NK-92 treated with Interleukin-12 subunit alpha and Interleukin-12 subunit beta, amount 100 ng/mL, for 24 hours (cell line): ENCODE measurements around the gene IL25.
"Not testable (repeated sequence)": the region's sequence is repeated elsewhere in the genome, so short reads cannot be mapped to it uniquely, and the experiment has no call there.

ENCODE experiments used
- DNase-seq: peaks from one replicate; lab custom pipeline; 2025; lab: John Stamatoyannopoulos, UW

The IL25 gene

GRCh38 chr14:23411563-23412525 is 39.2 kb downstream of the IL25 start:
- DNase-seq: no peak

- no peak for DNase-seq
Measured at GRCh38 chr14:23413681-23414080, 41.1 kb downstream of the IL25 start.

- no peak for DNase-seq
Measured at GRCh38 chr14:23414254-23414653, 41.6 kb downstream of the IL25 start.

- no peak for DNase-seq
Measured at GRCh38 chr14:23414906-23415820, 42.6 kb downstream of the IL25 start.

- no peak for DNase-seq
Measured at GRCh38 chr14:23415821-23416778, 43.5 kb downstream of the IL25 start.

GRCh38 chr14:23416801-23417200 is 44.2 kb downstream of the IL25 start:
- no peak for DNase-seq

- not testable (repeated sequence) for DNase-seq
Measured at GRCh38 chr14:23417269-23417668, 44.7 kb downstream of the IL25 start.

- DNase-seq: no peak
Measured at GRCh38 chr14:23418021-23418420, 45.4 kb downstream of the IL25 start.

GRCh38 chr14:23419646-23420045 is 47.0 kb downstream of the IL25 start:
- DNase-seq: not testable (repeated sequence)

GRCh38 chr14:23421594-23421993 is 49.0 kb downstream of the IL25 start:
- no peak for DNase-seq

- DNase-seq: no peak
Measured at GRCh38 chr14:23423657-23424056, 51.0 kb downstream of the IL25 start.

GRCh38 chr14:23425169-23425568 is 52.6 kb downstream of the IL25 start:
- DNase-seq: no peak

- not testable (repeated sequence) for DNase-seq
Measured at GRCh38 chr14:23425798-23426197, 53.2 kb downstream of the IL25 start.
